HEK293 (cell line): ENCODE data around the gene YTHDC2.

Experiments used
- CTCF ChIA-PET: fragments of 350-600 bp; formaldehyde crosslinking; extraction: SDS; loops from one replicate; lab custom pipeline; 2021; ENCODE audit warnings: antibody characterized with exemption; lab: Yijun Ruan, JAX
- POLR2A ChIA-PET: fragments of 300-600 bp; formaldehyde crosslinking; extraction: SDS; loops from one replicate; lab custom pipeline; 2020; ENCODE audit warnings: antibody characterized with exemption, inconsistent platforms; lab: Yijun Ruan, JAX
- H3K27ac ChIP-seq: fragments of 200-500 bp; sonication (Bioruptor generic); 2 replicates; pipeline ENCODE4 v1.5.1; 2014; ENCODE audit warnings: low read depth, low read length, control low read depth, inconsistent platforms; ENCODE audit errors: extremely low read depth
- H3K36me3 ChIP-seq, 2 experiments: fragments of 200-500 bp in 1 of 2; sonication (Bioruptor generic) in 1 of 2; 1 replicate in 1 of 2; 2 replicates in 1 of 2; pipeline ENCODE4 v1.5.1; 2014 to 2017; ENCODE audit warnings: inconsistent platforms in 2 of 2, low read length in 2 of 2; ENCODE audit not compliant: control insufficient read depth in 2 of 2, insufficient read depth in 1 of 2
- H3K4me1 ChIP-seq: fragments of 200-500 bp; sonication (Bioruptor generic); 2 replicates; pipeline ENCODE4 v1.5.1; 2014; ENCODE audit warnings: mild to moderate bottlenecking, low read length, inconsistent platforms; ENCODE audit not compliant: control insufficient read depth, insufficient read depth
- H3K4me3 ChIP-seq: 2 replicates; pipeline ENCODE4 v1.5.1; 2011; ENCODE audit warnings: low read depth, mild to moderate bottlenecking, control low read depth, low read length, moderate library complexity
- H3K9me3 ChIP-seq: fragments of 200-500 bp; sonication (Bioruptor generic); 2 replicates; pipeline ENCODE4 v1.5.1; 2014; ENCODE audit warnings: low read depth, low read length, inconsistent platforms; ENCODE audit not compliant: control insufficient read depth, insufficient read depth
- EGR2 ChIP-seq: fragments of 450-650 bp; formaldehyde crosslinking; IDR thresholded peaks from 2 replicates; pipeline ENCODE4 v1.5.1; 2016; ENCODE audit warnings: low read depth, missing biosample characterization, missing genetic modification characterization
- GLIS1 ChIP-seq: fragments of 450-650 bp; formaldehyde crosslinking; IDR thresholded peaks from 2 replicates; pipeline ENCODE4 v1.5.1; 2016; ENCODE audit warnings: missing biosample characterization, missing genetic modification characterization
- HOXD13 ChIP-seq: sonication (generic); formaldehyde crosslinking; IDR thresholded peaks from 2 replicates; pipeline ENCODE4 v1.8.0; 2022; ENCODE audit warnings: missing genetic modification reagents, borderline replicate concordance
- KLF16 ChIP-seq: fragments of 450-650 bp; formaldehyde crosslinking; IDR thresholded peaks from 2 replicates; pipeline ENCODE4 v1.5.1; 2017; ENCODE audit warnings: missing biosample characterization, missing genetic modification characterization
- SCRT2 ChIP-seq: fragments of 450-650 bp; formaldehyde crosslinking; IDR thresholded peaks from 2 replicates; pipeline ENCODE4 v1.5.1; 2016; ENCODE audit warnings: missing biosample characterization, missing genetic modification characterization
- ZBTB1 ChIP-seq: fragments of 450-650 bp; formaldehyde crosslinking; IDR thresholded peaks from 2 replicates; pipeline ENCODE4 v1.5.1; 2016; ENCODE audit warnings: missing biosample characterization, missing genetic modification characterization
- ZFP37 ChIP-seq: fragments of 450-650 bp; formaldehyde crosslinking; IDR thresholded peaks from 2 replicates; pipeline ENCODE4 v1.5.1; 2016; ENCODE audit warnings: missing biosample characterization, missing genetic modification characterization
- ZIC2 ChIP-seq: fragments of 450-650 bp; formaldehyde crosslinking; IDR thresholded peaks from 2 replicates; pipeline ENCODE4 v1.5.1; 2016; ENCODE audit warnings: missing biosample characterization, missing genetic modification characterization
- ZNF138 ChIP-seq: fragments of 450-650 bp; formaldehyde crosslinking; IDR thresholded peaks from 2 replicates; pipeline ENCODE4 v1.5.1; 2016; ENCODE audit warnings: missing biosample characterization, missing genetic modification characterization, borderline replicate concordance
- ZNF146 ChIP-seq: fragments of 450-650 bp; formaldehyde crosslinking; IDR thresholded peaks from 2 replicates; pipeline ENCODE4 v1.5.1; 2016; ENCODE audit warnings: missing biosample characterization, missing genetic modification characterization
- ZNF214 ChIP-seq: fragments of 450-650 bp; formaldehyde crosslinking; IDR thresholded peaks from 2 replicates; pipeline ENCODE4 v1.5.1; 2017; ENCODE audit warnings: missing biosample characterization, mild to moderate bottlenecking, missing genetic modification characterization, borderline replicate concordance
- ZNF354C ChIP-seq: fragments of 450-650 bp; formaldehyde crosslinking; IDR thresholded peaks from 2 replicates; pipeline ENCODE4 v1.5.1; 2016; ENCODE audit warnings: missing biosample characterization, missing genetic modification characterization, low read depth, borderline replicate concordance
- ZNF391 ChIP-seq: fragments of 450-650 bp; formaldehyde crosslinking; IDR thresholded peaks from 2 replicates; pipeline ENCODE4 v1.5.1; 2016; ENCODE audit warnings: low read depth, missing biosample characterization, missing genetic modification characterization, borderline replicate concordance
- ZNF416 ChIP-seq: fragments of 450-650 bp; formaldehyde crosslinking; IDR thresholded peaks from 2 replicates; pipeline ENCODE4 v1.5.1; 2016; ENCODE audit warnings: missing biosample characterization, missing genetic modification characterization
- ZNF473 ChIP-seq: fragments of 450-650 bp; formaldehyde crosslinking; IDR thresholded peaks from 2 replicates; pipeline ENCODE4 v1.5.1; 2017; ENCODE audit warnings: missing biosample characterization, missing genetic modification characterization
- ZNF510 ChIP-seq: fragments of 450-650 bp; formaldehyde crosslinking; IDR thresholded peaks from 2 replicates; pipeline ENCODE4 v1.5.1; 2018; ENCODE audit warnings: mild to moderate bottlenecking, missing genetic modification characterization, missing biosample characterization; ENCODE audit not compliant: insufficient replicate concordance
- ZNF530 ChIP-seq: fragments of 450-650 bp; formaldehyde crosslinking; IDR thresholded peaks from 2 replicates; pipeline ENCODE4 v1.5.1; 2016; ENCODE audit warnings: low read depth, missing biosample characterization, missing genetic modification characterization
- ZNF555 ChIP-seq: fragments of 450-650 bp; formaldehyde crosslinking; conservative IDR thresholded peaks from 2 replicates; pipeline ENCODE4 v1.5.1; 2017; ENCODE audit warnings: missing biosample characterization, mild to moderate bottlenecking, missing genetic modification characterization, inconsistent platforms
- ZNF621 ChIP-seq: fragments of 450-650 bp; formaldehyde crosslinking; IDR thresholded peaks from 2 replicates; pipeline ENCODE4 v1.5.1; 2017; ENCODE audit warnings: missing biosample characterization, missing genetic modification characterization
- ZNF658 ChIP-seq: fragments of 450-650 bp; formaldehyde crosslinking; IDR thresholded peaks from 2 replicates; pipeline ENCODE4; 2016; ENCODE audit warnings: missing biosample characterization, missing genetic modification characterization
- ZNF785 ChIP-seq: fragments of 450-650 bp; formaldehyde crosslinking; IDR thresholded peaks from 2 replicates; pipeline ENCODE4 v1.5.1; 2016; ENCODE audit warnings: missing biosample characterization, missing genetic modification characterization
- ZSCAN30 ChIP-seq: fragments of 450-650 bp; IDR thresholded peaks from 2 replicates; pipeline ENCODE4 v1.5.1; 2018; ENCODE audit warnings: missing biosample characterization, mild to moderate bottlenecking, missing genetic modification characterization, moderate library complexity
- TF ChIP-seq, protein P1 (sequence below): fragments of 450-650 bp; formaldehyde crosslinking; IDR thresholded peaks from 2 replicates; pipeline ENCODE4 v1.5.1; 2016; ENCODE audit warnings: missing biosample characterization, missing genetic modification characterization
- TF ChIP-seq, protein P2 (sequence below): fragments of 450-650 bp; formaldehyde crosslinking; IDR thresholded peaks from 2 replicates; pipeline ENCODE4 v1.5.1; 2016; ENCODE audit warnings: missing biosample characterization, missing genetic modification characterization
- TF ChIP-seq, protein P3 (sequence below): fragments of 450-650 bp; formaldehyde crosslinking; IDR thresholded peaks from 2 replicates; pipeline ENCODE4 v1.5.1; 2016; ENCODE audit warnings: missing biosample characterization, missing genetic modification characterization, low read depth

The YTHDC2 gene

DNA sequence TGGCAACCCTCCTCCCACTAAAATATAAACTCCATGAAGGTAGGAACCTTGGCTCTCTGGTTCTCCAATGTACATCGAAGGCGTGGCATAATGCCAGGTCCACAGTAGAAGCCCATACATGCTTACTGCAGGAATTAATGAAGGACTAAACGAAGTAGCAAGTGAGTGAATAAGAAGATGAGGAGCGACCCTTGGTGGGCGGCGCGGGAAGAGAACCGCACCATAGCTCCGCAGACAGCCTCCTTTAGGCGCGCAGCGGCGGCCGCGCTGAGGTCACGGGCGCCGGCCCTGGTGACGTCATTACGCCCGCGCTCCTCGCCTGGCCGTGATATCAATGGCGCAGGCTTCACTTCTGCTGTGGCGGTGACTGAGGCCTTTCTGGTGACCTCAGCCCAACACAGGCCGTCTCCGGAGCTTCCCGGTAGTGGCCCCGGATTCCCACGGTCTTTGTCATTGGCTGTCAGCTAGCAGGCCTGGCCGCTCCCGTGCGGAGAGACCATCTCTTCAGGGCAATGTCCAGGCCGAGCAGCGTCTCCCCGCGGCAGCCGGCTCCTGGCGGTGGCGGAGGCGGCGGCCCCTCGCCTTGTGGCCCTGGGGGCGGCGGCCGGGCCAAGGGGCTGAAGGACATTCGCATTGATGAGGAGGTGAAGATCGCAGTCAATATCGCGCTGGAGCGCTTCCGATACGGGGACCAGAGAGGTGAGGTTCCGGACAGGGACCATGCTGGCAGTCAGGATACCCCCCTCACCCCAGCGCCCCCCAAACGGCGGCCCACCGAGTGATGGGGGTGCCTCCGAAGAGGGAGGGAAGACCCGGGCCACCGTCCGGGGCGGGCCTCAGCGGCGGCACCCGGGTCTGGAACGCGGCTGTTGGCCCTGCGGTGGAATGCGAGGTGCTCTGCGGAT, at the start of gene YTHDC2 (continued):
- TF ChIP-seq, protein P1, sequence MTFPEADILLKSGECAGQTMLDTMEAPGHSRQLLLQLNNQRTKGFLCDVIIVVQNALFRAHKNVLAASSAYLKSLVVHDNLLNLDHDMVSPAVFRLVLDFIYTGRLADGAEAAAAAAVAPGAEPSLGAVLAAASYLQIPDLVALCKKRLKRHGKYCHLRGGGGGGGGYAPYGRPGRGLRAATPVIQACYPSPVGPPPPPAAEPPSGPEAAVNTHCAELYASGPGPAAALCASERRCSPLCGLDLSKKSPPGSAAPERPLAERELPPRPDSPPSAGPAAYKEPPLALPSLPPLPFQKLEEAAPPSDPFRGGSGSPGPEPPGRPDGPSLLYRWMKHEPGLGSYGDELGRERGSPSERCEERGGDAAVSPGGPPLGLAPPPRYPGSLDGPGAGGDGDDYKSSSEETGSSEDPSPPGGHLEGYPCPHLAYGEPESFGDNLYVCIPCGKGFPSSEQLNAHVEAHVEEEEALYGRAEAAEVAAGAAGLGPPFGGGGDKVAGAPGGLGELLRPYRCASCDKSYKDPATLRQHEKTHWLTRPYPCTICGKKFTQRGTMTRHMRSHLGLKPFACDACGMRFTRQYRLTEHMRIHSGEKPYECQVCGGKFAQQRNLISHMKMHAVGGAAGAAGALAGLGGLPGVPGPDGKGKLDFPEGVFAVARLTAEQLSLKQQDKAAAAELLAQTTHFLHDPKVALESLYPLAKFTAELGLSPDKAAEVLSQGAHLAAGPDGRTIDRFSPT (tag by site-specific recombination), result no peak

DNA sequence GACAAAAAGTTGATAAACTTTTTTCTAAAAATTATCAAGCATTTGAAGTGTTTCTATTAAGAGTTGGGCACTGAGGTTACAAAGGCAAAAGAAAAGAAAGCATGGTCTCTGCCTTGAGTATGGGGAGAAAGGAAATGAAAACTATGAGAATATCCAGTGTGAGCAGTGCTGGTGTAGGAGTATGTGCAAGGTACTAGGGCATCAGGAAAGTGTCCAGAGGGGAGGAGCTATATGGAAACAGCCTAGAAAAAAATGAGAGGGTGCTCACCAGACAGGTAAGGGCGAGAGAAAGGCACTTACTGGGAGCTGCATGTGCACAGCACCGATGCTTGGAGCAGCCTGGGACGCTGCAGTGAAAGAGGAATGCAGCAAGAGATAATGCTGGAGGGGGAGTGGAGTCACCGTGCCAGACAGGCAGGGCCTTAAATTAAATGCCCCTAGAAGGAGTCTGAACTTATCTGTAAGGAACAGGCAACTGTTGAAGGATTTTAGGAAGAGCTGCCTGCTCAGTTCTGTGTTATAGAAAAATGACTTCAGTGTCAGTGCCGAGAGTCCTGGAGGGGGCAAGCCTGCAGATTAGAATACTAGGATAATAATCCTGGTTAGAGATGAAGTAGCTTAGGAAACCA, 39.3 kb upstream of the YTHDC2 start:
- Histone ChIP-seq H3K27ac (no peak overlapping the region), H3K4me1 (no peaks in the 10 kb centered on the region), H3K36me3 (no peaks in the 10 kb centered on the region), H3K4me3 (no peak overlapping the region), H3K9me3 (no peaks in the 10 kb centered on the region)
- TF ChIP-seq ZNF146 (tag by site-specific recombination), result no peak
- TF ChIP-seq ZNF658 (tag by site-specific recombination), result no peak
- no peak for TF ChIP-seq KLF16 (tag by site-specific recombination)
- TF ChIP-seq ZBTB1, result no peak
- no peak for TF ChIP-seq ZNF621 (tag by site-specific recombination)
- no peak for TF ChIP-seq ZNF555 (tag by site-specific recombination)
- no peak for TF ChIP-seq ZNF138 (tag by site-specific recombination)
- TF ChIP-seq ZNF416 (tag by site-specific recombination), result no peak
- TF ChIP-seq, protein P2, sequence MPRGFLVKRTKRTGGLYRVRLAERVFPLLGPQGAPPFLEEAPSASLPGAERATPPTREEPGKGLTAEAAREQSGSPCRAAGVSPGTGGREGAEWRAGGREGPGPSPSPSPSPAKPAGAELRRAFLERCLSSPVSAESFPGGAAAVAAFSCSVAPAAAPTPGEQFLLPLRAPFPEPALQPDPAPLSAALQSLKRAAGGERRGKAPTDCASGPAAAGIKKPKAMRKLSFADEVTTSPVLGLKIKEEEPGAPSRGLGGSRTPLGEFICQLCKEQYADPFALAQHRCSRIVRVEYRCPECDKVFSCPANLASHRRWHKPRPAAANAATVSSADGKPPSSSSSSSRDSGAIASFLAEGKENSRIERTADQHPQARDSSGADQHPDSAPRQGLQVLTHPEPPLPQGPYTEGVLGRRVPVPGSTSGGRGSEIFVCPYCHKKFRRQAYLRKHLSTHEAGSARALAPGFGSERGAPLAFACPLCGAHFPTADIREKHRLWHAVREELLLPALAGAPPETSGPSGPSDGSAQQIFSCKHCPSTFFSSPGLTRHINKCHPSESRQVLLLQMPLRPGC, result no peak
- no peak for TF ChIP-seq ZNF530 (tag by site-specific recombination)
- no peak for TF ChIP-seq ZNF473
- TF ChIP-seq GLIS1 (tag by site-specific recombination), result no peak
- TF ChIP-seq ZNF354C (tag by site-specific recombination), result no peak
- TF ChIP-seq ZNF214 (tag by site-specific recombination), result no peak
- TF ChIP-seq ZNF391 (tag by site-specific recombination), result no peak
- no peak for TF ChIP-seq ZNF510 (tag by site-specific recombination)
- ChIA-PET POLR2A (interaction anchor here (2.1 kb wide), 1 partner anchor 14 kb away, joined by 11 read pairs; the partner anchor contains the start of gene MCC), CTCF (interaction anchor here (0.7 to 0.8 kb wide), 2 partner anchors 138 to 478 kb away, joined by 3 to 5 read pairs; no protein-coding TSS in a partner anchor)

DNA sequence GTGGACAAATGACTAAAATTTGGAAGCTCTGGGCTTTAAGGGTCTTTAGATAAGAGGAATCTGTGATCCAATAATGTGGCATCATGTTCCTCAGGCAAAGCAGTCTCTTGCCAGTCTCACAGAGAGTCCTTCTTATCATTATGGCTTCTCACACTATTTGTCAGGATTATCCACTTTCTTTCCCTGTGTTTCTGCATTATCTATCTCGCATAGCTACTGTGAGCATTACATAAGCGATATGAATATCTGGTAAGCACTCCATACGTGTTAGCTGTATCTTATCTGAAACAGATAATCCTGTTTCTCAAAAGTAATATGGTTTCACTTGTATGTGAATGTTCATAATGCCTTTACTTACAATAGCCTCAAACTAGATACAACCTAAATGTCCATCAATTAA, 34.8 kb upstream of the YTHDC2 start:
- no peak overlapping the region for H3K4me3 ChIP-seq
- no peaks in the 10 kb centered on the region; a peak in 1 of 3 replicates for H3K36me3 ChIP-seq
- H3K27ac ChIP-seq, result no peak overlapping the region
- POLR2A ChIA-PET, result no interaction called here
- H3K4me1 ChIP-seq, result no peaks in the 10 kb centered on the region
- no peaks in the 10 kb centered on the region for H3K9me3 ChIP-seq
- CTCF ChIA-PET, result no interaction called here
- TF ChIP-seq ZFP37 (tag by site-specific recombination) (no peak), ZNF354C (tag by site-specific recombination) (no peak), ZNF785 (tag by site-specific recombination) (no peak), SCRT2 (tag by site-specific recombination) (no peak), ZIC2 (tag by site-specific recombination) (no peak), HOXD13 (CRISPR knock-in tag) (no peak), EGR2 (tag by site-specific recombination) (no peak), ZSCAN30 (tag by site-specific recombination) (no peak)
- TF ChIP-seq, protein P3, sequence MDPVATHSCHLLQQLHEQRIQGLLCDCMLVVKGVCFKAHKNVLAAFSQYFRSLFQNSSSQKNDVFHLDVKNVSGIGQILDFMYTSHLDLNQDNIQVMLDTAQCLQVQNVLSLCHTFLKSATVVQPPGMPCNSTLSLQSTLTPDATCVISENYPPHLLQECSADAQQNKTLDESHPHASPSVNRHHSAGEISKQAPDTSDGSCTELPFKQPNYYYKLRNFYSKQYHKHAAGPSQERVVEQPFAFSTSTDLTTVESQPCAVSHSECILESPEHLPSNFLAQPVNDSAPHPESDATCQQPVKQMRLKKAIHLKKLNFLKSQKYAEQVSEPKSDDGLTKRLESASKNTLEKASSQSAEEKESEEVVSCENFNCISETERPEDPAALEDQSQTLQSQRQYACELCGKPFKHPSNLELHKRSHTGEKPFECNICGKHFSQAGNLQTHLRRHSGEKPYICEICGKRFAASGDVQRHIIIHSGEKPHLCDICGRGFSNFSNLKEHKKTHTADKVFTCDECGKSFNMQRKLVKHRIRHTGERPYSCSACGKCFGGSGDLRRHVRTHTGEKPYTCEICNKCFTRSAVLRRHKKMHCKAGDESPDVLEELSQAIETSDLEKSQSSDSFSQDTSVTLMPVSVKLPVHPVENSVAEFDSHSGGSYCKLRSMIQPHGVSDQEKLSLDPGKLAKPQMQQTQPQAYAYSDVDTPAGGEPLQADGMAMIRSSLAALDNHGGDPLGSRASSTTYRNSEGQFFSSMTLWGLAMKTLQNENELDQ (tag by site-specific recombination), result no peak
- TF ChIP-seq, all 188 proteins: peak for 0
